NT2/D1 (cell line): ENCODE data around the gene SLC8A1.

ENCODE experiments used
- SUZ12 ChIP-seq: IDR thresholded peaks from 2 replicates; pipeline ENCODE4 v1.6.1; 2011; ENCODE audit not compliant: insufficient read length, insufficient read depth; ENCODE audit errors: extremely low read depth
- YY1 ChIP-seq: IDR thresholded peaks from 2 replicates; pipeline ENCODE4 v1.6.1; 2011; ENCODE audit not compliant: insufficient read length, insufficient read depth

GRCh38 chr2:40384233-40384632 is 67.7 kb downstream of the SLC8A1 start:
- TF ChIP-seq YY1 (no peak), SUZ12 (no peak)
